HepG2 (cell line): ENCODE results near the gene SELENOS. TPM values are rescaled to one million over a fixed set of nuclear protein-coding genes. Genes with fewer than 3 reads are reported as not detected.

Experiments
- ATAC-seq: fragments of 200-7000 bp; cut with Tn5 transposase; 3 replicates; pipeline ENCODE4 v1.9.1; 2020; ENCODE audit warnings: mild to moderate bottlenecking, moderate library complexity
- BruUV-seq: library from RNA; stranded (reverse); fragments of 400-500 nt; replicated peaks from 2 replicates; lab custom pipeline; 2021; lab: Mats Ljungman, UMichigan
- CTCF ChIA-PET: fragments of 300-600 bp; formaldehyde crosslinking; extraction: SDS; loops from one replicate; lab custom pipeline; 2021; ENCODE audit warnings: low total read pairs, inconsistent platforms, low intra/inter-chr PET ratio; lab: Yijun Ruan, JAX
- POLR2A ChIA-PET: fragments of 350-600 bp; sonication (Branson Sonifier 250); formaldehyde crosslinking; loops from one replicate; lab custom pipeline; 2020; ENCODE audit warnings: antibody characterized with exemption, inconsistent platforms; lab: Yijun Ruan, JAX
- DNase-seq: peaks from one replicate; pipeline ENCODE4 v3.0.0-alpha.2; 2015; ENCODE audit warnings: low spot score
- FAIRE-seq: peaks from 3 replicates; lab custom pipeline; 2011; peaks lifted over from hg19 to GRCh38; lab: Jason Lieb, UNC
- H2AFZ ChIP-seq: one replicate; pipeline ENCODE4 v1.6.1; 2011; ENCODE audit warnings: low read length, inconsistent platforms
- H3K27ac ChIP-seq: fragments of 300-600 bp; 3 replicates; pipeline ENCODE4 v1.8.0; 2011; ENCODE audit warnings: mixed run types, mild to moderate bottlenecking, mixed read lengths, low read length, inconsistent platforms; ENCODE audit not compliant: insufficient read depth; ENCODE audit errors: extremely low read length
- H3K27me3 ChIP-seq, 2 experiments: fragments of 200-600 bp in 1 of 2; 2 replicates in 1 of 2; 3 replicates in 1 of 2; pipeline versions ENCODE4 v1.6.0 to v1.8.0; 2011; ENCODE audit warnings: low read length in 2 of 2, mild to moderate bottlenecking in 2 of 2, moderate library complexity in 2 of 2, inconsistent platforms in 1 of 2; ENCODE audit not compliant: insufficient read depth in 2 of 2, control insufficient read depth in 1 of 2
- H3K36me3 ChIP-seq, 2 experiments: fragments of 200-600 bp in 1 of 2; replicated peaks in 1 of 2; 2 replicates in 1 of 2; 3 replicates in 1 of 2; pipeline versions ENCODE4 v1.5.1 to v1.8.0; 2011; ENCODE audit warnings: low read length in 2 of 2, inconsistent platforms in 1 of 2; ENCODE audit not compliant: insufficient read depth in 2 of 2, control insufficient read depth in 1 of 2
- H3K4me1 ChIP-seq: 2 replicates; pipeline ENCODE4 v1.5.1; 2012; ENCODE audit warnings: low read length, inconsistent platforms; ENCODE audit not compliant: insufficient read depth
- H3K4me2 ChIP-seq: 2 replicates; pipeline ENCODE4 v1.6.0; 2011; ENCODE audit warnings: low read depth, low read length, inconsistent platforms
- H3K4me3 ChIP-seq, 3 experiments: fragments of 200-600 bp in 1 of 3; sonication (generic), shearing (Covaris generic) in 1 of 3; replicated peaks in 1 of 3; 2 replicates each; pipeline ENCODE4 v1.5.1; 2011 to 2016; ENCODE audit warnings: low read length in 3 of 3, inconsistent platforms in 2 of 3, low read depth in 2 of 3, mild to moderate bottlenecking in 2 of 3, control low read depth in 1 of 3, mixed read lengths in 1 of 3; ENCODE audit not compliant: insufficient read depth in 1 of 3
- H3K79me2 ChIP-seq: one replicate; pipeline ENCODE4 v1.6.1; 2011; ENCODE audit warnings: low read length, inconsistent platforms; ENCODE audit not compliant: insufficient read depth
- H3K9ac ChIP-seq: 2 replicates; pipeline ENCODE4 v1.6.0; 2011; ENCODE audit warnings: mild to moderate bottlenecking, low read depth, low read length, inconsistent platforms; ENCODE audit not compliant: insufficient read depth
- H3K9me3 ChIP-seq: 2 replicates; pipeline ENCODE4 v1.5.1; 2012; ENCODE audit warnings: mild to moderate bottlenecking, low read length
- H4K20me1 ChIP-seq: 2 replicates; pipeline ENCODE4 v1.6.0; 2011; ENCODE audit warnings: inconsistent platforms, mild to moderate bottlenecking, low read length, moderate library complexity; ENCODE audit not compliant: insufficient read depth
- CTCF ChIP-seq: sonication (generic); formaldehyde crosslinking; IDR thresholded peaks from 2 replicates; pipeline ENCODE4 v1.5.0; 2020; ENCODE audit warnings: mild to moderate bottlenecking, missing genetic modification reagents, moderate library complexity
- FOXK2 ChIP-seq: fragments of 450-650 bp; IDR thresholded peaks from 2 replicates; pipeline ENCODE4 v1.6.1; 2016
- NFE2L2 ChIP-seq: fragments of 150-350 bp; IDR thresholded peaks from 2 replicates; pipeline ENCODE4 v1.6.1; 2014; ENCODE audit warnings: low read length
- SAP130 ChIP-seq: IDR thresholded peaks from 2 replicates; pipeline ENCODE4 v1.6.1; 2016; ENCODE audit warnings: low read depth
- SMC3 ChIP-seq: IDR thresholded peaks from 2 replicates; pipeline ENCODE4 v1.6.1; 2011; ENCODE audit warnings: low read length, improper control_type of control experiment
- STAG1 ChIP-seq: sonication (generic); formaldehyde crosslinking; IDR thresholded peaks from 2 replicates; pipeline ENCODE4 v1.4.0; 2020; ENCODE audit warnings: missing genetic modification reagents
- WGBS: methylation state at CpG from one replicate; pipeline ENCODE4 v1.1.6; 2017; ENCODE audit warnings: low lambda C conversion rate; 5-methylcytosine and 5-hydroxymethylcytosine counted together
- in situ Hi-C: cut with HindIII; loops from 2 replicates; pipeline ENCODE4 v1.10.0; 2017; ENCODE audit warnings: low pct_unique_long_range_greater_than_20kb; ENCODE audit not compliant: extremely low pct_ligation_motif_present
- intact Hi-C: fragments of 100-400 bp; cut with micrococcal nuclease; formaldehyde crosslinking; loops from one replicate; pipeline ENCODE4 v1.10.0; 2022; ENCODE audit not compliant: unreplicated experiment
- polyA plus RNA-seq, 8 experiments: library from polyadenylated mRNA; depleted of rRNA in 3 of 8; stranded (reverse) in 7 of 8; unstranded in 1 of 8; fragments of >200 nt; fragmentation: Illumina TruSeq in 4 of 8; extraction: Trizol in 4 of 8; gene quantifications; 2 replicates each; pipeline versions ENCODE4 v1.2.1 to v1.2.3, GENCODE V29; 2011 to 2016; ENCODE audit warnings: low read depth in 4 of 8, missing spikeins in 1 of 8, mixed read lengths in 1 of 8; ENCODE audit not compliant: insufficient read depth in 1 of 8
- total RNA-seq, 5 experiments: library from RNA; depleted of rRNA; stranded (reverse); fragments of >200 nt; fragmentation: Illumina TruSeq; extraction: Trizol; gene quantifications; 2 replicates each; pipeline ENCODE4 v1.2.3, GENCODE V29; 2016; ENCODE audit warnings: low read depth in 1 of 5

SELENOS gene
- total and polyA plus RNA-seq, 2 of the 13 experiments (the other 11 are each of a cell fraction or from before 2014, with no cell fraction given), result 63.0 to 66.1 TPM

DNA sequence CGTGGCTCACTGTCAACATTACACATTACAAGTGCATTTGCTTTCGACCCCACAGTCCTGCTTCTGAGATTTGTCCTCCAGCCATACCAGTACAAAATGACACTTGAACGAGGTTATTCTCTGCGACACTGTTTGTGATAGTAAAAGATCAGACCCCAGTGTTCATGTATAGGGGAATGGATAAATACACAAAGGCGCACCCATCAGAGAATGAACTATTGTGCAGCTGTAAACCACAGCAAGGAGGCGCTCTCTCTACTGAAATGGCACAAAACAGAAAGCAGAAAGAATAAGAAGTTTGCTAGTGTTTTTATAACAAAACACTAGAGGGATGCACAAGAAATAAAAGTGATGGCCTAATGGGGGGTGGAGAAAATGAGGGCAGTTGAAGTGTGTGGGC lies 20.5 kb downstream of the SELENOS start:
- Histone ChIP-seq H3K27me3 (peaks cover 0 to 4% of the 10 kb centered on the region in 2 experiments; a peak in 2 of 5 replicates), H3K9me3 (no peaks in the 10 kb centered on the region), H3K36me3 (no peaks in the 10 kb centered on the region), H3K79me2 (no peaks in the 10 kb centered on the region), H2AFZ (no peak overlapping the region), H3K4me1 (peaks cover 42% of the 10 kb centered on the region), H3K4me3 (no peak overlapping the region), H3K9ac (no peak overlapping the region), H3K27ac (no peak overlapping the region), H3K4me2 (no peak overlapping the region), H4K20me1 (no peaks in the 10 kb centered on the region)
- no peak for ATAC-seq
- ChIA-PET CTCF (interaction anchor here (1.3 to 4.7 kb wide), 3 partner anchors 167 to 244 kb away, joined by 5 to 72 read pairs (median 37); no protein-coding TSS in a partner anchor), POLR2A (no interaction called here)
- DNase-seq, result no peak
- peak; percentile 28; the same call in 1 of the 2 replicates for TF ChIP-seq SMC3
- TF ChIP-seq STAG1, result peak; percentile 44
- no peak for TF ChIP-seq FOXK2
- peak; percentile 44 for TF ChIP-seq CTCF (CRISPR knock-in tag)
- intact Hi-C loops, result loop anchor here (10.0 kb wide), 2 partner anchors 132 to 342 kb away; partner anchors contain the start of gene LRRK1
- in situ Hi-C loops, result loop anchor here (5.0 to 25.0 kb wide), 4 partner anchors 172 to 594 kb away; partner anchors contain the start of gene LRRK1
- no TSS peak for BruUV-seq
- 38% methylated on average over 6 of the region's 6 CpGs for WGBS
- no peak for FAIRE-seq

- no peak for FAIRE-seq
- no peak overlapping the region for H3K9ac ChIP-seq
- peaks cover 3% of the 10 kb centered on the region for H3K79me2 ChIP-seq
- peak; percentile 37 for ATAC-seq
- peaks cover 0 to 4% of the 10 kb centered on the region in 2 experiments; a peak in 2 of 5 replicates for H3K27me3 ChIP-seq
- peaks cover 2% of the 10 kb centered on the region; the same call in 1 of the 2 replicates for H4K20me1 ChIP-seq
- 0% methylated on average over 6 of the region's 8 CpGs for WGBS
- DNase-seq, result peak; percentile 45
- intact Hi-C loops, result loop anchor here (10.0 kb wide), 2 partner anchors 131 to 341 kb away; partner anchors contain the start of gene LRRK1
- H3K36me3 ChIP-seq, result no peaks in the 10 kb centered on the region
- no TSS peak for BruUV-seq
- 0 out of 6 replicates have a peak overlapping the region, but pooled peaks of 1 of the 3 experiments have one; percentile 9 for H3K4me3 ChIP-seq
- ChIA-PET POLR2A (interaction anchor here (0.9 to 1.4 kb wide), 2 partner anchors 12 to 165 kb away, joined by 3 to 4 read pairs; no protein-coding TSS in a partner anchor), CTCF (interaction anchor here (3.0 to 4.7 kb wide), 2 partner anchors 166 to 240 kb away, joined by 37 to 72 read pairs; no protein-coding TSS in a partner anchor)
- in situ Hi-C loops, result loop anchor here (5.0 to 25.0 kb wide), 4 partner anchors 171 to 593 kb away; partner anchors contain the start of gene LRRK1
- H2AFZ ChIP-seq, result peak overlapping the region; percentile 1
- no peak overlapping the region for H3K27ac ChIP-seq
- peak overlapping the region; percentile 60 for H3K4me2 ChIP-seq
- no peaks in the 10 kb centered on the region for H3K9me3 ChIP-seq
- H3K4me1 ChIP-seq, result peaks cover 42% of the 10 kb centered on the region
- 0 out of 2 replicates have a peak, but pooled peaks have one; percentile 14 for TF ChIP-seq NFE2L2
- peak; percentile 65 for TF ChIP-seq SAP130 (CRISPR knock-in tag)
- 0 out of 2 replicates have a peak, but pooled peaks have one; percentile 14 for TF ChIP-seq CTCF (CRISPR knock-in tag)
Observed at GRCh38 chr15:101255615-101256241, 21.6 kb downstream of the SELENOS start.
